DOHH2 (cell line): ENCODE measurements around the gene GREM1.

Source experiments
- H3F3A ChIP-seq: fragments of 200-600 bp; sonication (generic), shearing (Covaris generic); 2 replicates; pipeline ENCODE4 v1.6.0; 2016; ENCODE audit warnings: antibody characterized with exemption, mild to moderate bottlenecking; ENCODE audit not compliant: control insufficient read depth, insufficient read depth
- H3K27ac ChIP-seq: fragments of 200-600 bp; sonication (generic); 2 replicates; pipeline ENCODE4 v1.5.1; 2014; ENCODE audit warnings: low read depth, mild to moderate bottlenecking, low read length, moderate library complexity
- H3K27me3 ChIP-seq: fragments of 200-600 bp; sonication (generic); 2 replicates; pipeline ENCODE4 v1.6.1; 2014; ENCODE audit warnings: mild to moderate bottlenecking, low read length, mixed read lengths; ENCODE audit not compliant: control insufficient read depth
- H3K36me3 ChIP-seq: fragments of 200-600 bp; sonication (generic); 2 replicates; pipeline ENCODE4 v1.6.1; 2014; ENCODE audit warnings: mild to moderate bottlenecking, low read length, moderate library complexity, mixed read lengths; ENCODE audit not compliant: control insufficient read depth
- H3K4me1 ChIP-seq: fragments of 200-600 bp; sonication (generic); 2 replicates; pipeline ENCODE4 v1.6.1; 2014; ENCODE audit warnings: mild to moderate bottlenecking, low read length, mixed read lengths; ENCODE audit not compliant: control insufficient read depth
- H3K4me2 ChIP-seq: fragments of 200-600 bp; sonication (generic); 2 replicates; pipeline ENCODE4 v1.6.0; 2014; ENCODE audit warnings: mild to moderate bottlenecking, low read length, moderate library complexity
- H3K4me3 ChIP-seq: fragments of 200-600 bp; sonication (generic); 2 replicates; pipeline ENCODE4 v1.5.1; 2014; ENCODE audit warnings: mild to moderate bottlenecking, low read length, mixed read lengths
- H3K79me2 ChIP-seq: fragments of 200-600 bp; sonication (generic); 2 replicates; pipeline ENCODE4 v1.6.1; 2014; ENCODE audit warnings: mild to moderate bottlenecking, low read length, mixed read lengths; ENCODE audit not compliant: control insufficient read depth
- H3K9me2 ChIP-seq: fragments of 200-600 bp; sonication (generic); replicated peaks from 2 replicates; pipeline ENCODE4 v1.6.1; 2014; ENCODE audit warnings: mild to moderate bottlenecking, low read length, mixed read lengths; ENCODE audit not compliant: control insufficient read depth
- H3K9me3 ChIP-seq: fragments of 200-600 bp; sonication (generic); 2 replicates; pipeline ENCODE4 v1.6.1; 2014; ENCODE audit warnings: antibody characterized with exemption, low read length, mixed read lengths; ENCODE audit not compliant: control insufficient read depth, insufficient read depth
- H4K20me1 ChIP-seq: fragments of 200-600 bp; sonication (generic); 2 replicates; pipeline ENCODE4 v1.6.0; 2014; ENCODE audit warnings: low read depth, mild to moderate bottlenecking, antibody characterized with exemption, low read length, moderate library complexity; ENCODE audit not compliant: control insufficient read depth, insufficient read depth
- EZH2phosphoT487 ChIP-seq: fragments of 200-600 bp; sonication (generic); IDR thresholded peaks from 2 replicates; pipeline ENCODE4 v1.6.1; 2017; ENCODE audit warnings: borderline replicate concordance, mild to moderate bottlenecking, antibody characterized with exemption, low read length, moderate library complexity, mixed read lengths
- TF ChIP-seq, protein P1 (sequence below): fragments of 200-600 bp; sonication (generic); IDR thresholded peaks from one replicate; pipeline ENCODE4 v1.5.1; 2014; ENCODE audit warnings: antibody characterized with exemption, mild to moderate bottlenecking, low read depth, low read length; ENCODE audit not compliant: poor library complexity, severe bottlenecking

GREM1 gene

DNA sequence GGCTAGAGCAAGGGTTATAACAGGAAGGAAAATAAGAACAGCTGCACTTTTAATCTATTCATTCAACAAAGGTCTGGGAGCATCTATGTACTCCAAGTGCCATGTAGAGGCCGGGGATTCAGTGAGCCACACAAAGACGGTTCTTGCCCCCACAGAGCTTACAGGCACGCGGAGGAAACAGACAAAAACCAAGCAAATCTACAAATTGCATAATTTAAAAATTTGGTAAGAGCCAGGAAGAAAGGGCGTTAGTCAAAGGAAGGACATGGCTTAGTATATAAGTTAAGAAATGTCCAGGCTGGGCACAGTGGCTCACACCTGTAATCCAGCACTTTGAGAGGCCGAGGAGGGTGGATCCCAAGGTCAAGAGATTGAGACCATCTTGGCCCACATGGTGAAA, 10.4 kb upstream of the GREM1 start:
- H3K27me3 ChIP-seq: peaks cover 6% of the 10 kb centered on the region; the same call in 1 of the 2 replicates

DNA sequence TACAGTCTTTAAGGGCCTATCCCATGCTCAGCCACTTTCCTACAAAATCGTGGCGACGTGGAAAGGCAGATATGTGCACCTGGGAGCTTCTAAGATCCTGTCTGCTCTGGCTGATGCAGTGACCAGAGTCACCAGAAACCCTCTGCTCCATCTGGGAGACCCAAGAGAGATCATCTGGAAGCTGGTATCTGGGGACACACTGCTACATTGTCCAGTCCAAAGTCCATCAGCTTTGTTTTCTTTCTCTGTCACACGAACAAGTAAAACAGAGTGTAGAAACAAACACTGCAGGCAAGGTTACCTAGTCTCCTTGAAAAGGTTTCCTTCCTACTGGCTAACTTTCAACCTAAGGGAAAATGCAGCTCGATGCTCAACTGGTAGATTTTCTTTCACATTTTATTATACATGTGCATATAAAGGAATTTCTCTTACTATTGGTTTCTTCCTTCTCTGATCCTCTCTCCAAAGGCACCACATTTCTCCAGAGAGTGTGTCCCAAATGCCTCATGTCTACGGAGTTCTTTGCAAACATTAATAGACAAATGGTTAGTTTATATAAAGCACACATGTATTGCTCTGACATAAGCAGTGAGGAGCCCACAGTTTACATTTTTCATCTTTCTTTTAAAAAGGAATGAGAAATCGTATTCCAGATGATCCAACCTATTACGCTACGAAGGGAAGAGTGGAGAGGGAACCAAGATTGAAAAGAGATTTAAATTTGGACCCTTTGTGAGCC, 8.3 kb upstream of the GREM1 start:
- H3K9me3 ChIP-seq: no peaks in the 10 kb centered on the region
- TF ChIP-seq, protein P1, sequence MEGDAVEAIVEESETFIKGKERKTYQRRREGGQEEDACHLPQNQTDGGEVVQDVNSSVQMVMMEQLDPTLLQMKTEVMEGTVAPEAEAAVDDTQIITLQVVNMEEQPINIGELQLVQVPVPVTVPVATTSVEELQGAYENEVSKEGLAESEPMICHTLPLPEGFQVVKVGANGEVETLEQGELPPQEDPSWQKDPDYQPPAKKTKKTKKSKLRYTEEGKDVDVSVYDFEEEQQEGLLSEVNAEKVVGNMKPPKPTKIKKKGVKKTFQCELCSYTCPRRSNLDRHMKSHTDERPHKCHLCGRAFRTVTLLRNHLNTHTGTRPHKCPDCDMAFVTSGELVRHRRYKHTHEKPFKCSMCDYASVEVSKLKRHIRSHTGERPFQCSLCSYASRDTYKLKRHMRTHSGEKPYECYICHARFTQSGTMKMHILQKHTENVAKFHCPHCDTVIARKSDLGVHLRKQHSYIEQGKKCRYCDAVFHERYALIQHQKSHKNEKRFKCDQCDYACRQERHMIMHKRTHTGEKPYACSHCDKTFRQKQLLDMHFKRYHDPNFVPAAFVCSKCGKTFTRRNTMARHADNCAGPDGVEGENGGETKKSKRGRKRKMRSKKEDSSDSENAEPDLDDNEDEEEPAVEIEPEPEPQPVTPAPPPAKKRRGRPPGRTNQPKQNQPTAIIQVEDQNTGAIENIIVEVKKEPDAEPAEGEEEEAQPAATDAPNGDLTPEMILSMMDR: no peak
- no peak for TF ChIP-seq EZH2phosphoT487
- H3K27ac ChIP-seq: no peak overlapping the region
- H3K4me1 ChIP-seq: no peaks in the 10 kb centered on the region
- H3K36me3 ChIP-seq: no peaks in the 10 kb centered on the region
- no peak overlapping the region for H3K4me3 ChIP-seq
- no peaks in the 10 kb centered on the region for H3K79me2 ChIP-seq
- peaks cover 6% of the 10 kb centered on the region; the same call in 1 of the 2 replicates for H3K27me3 ChIP-seq
- no peaks in the 10 kb centered on the region for H4K20me1 ChIP-seq
- H3F3A ChIP-seq: no peaks in the 10 kb centered on the region
- no peak overlapping the region for H3K4me2 ChIP-seq
- no peaks in the 10 kb centered on the region for H3K9me2 ChIP-seq

More for the DNA sequence above, 10.4 kb upstream of the GREM1 start:
- TF ChIP-seq, protein P1: no peak
- no peak for TF ChIP-seq EZH2phosphoT487
- Histone ChIP-seq H3K79me2 (no peaks in the 10 kb centered on the region), H3K9me3 (no peaks in the 10 kb centered on the region), H3K27ac (no peak overlapping the region), H3K4me1 (no peaks in the 10 kb centered on the region), H3F3A (no peaks in the 10 kb centered on the region), H3K9me2 (no peaks in the 10 kb centered on the region), H3K4me3 (no peak overlapping the region), H4K20me1 (no peaks in the 10 kb centered on the region), H3K36me3 (no peaks in the 10 kb centered on the region), H3K4me2 (no peak overlapping the region)

DNA sequence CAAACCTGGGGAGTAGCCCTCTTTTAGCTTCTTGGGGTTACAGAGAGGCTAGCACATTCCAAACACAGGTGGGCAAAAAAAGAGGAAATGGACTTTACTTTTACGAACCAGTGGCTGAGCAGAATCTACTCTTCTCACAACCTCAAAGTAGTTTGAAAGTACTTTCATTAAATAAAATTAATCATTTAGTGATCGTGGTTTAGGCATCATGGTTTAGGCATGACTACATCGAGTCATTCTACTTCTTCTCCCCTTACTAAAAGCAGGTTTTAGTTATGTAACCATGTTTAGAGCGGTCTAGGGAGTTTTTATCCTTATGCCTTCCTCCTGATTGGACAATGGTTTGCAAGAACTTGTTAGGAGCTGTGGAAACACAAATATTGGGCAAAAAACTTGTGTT, 2.5 kb upstream of the GREM1 start:
- Histone ChIP-seq H3K4me2 (no peak overlapping the region), H3K4me1 (no peaks in the 10 kb centered on the region), H3K27me3 (peaks cover 16% of the 10 kb centered on the region), H3K79me2 (no peaks in the 10 kb centered on the region), H3K9me2 (no peaks in the 10 kb centered on the region), H4K20me1 (no peaks in the 10 kb centered on the region), H3K36me3 (no peaks in the 10 kb centered on the region), H3F3A (no peaks in the 10 kb centered on the region), H3K27ac (no peak overlapping the region), H3K9me3 (no peaks in the 10 kb centered on the region; the same call in 1 of the 2 replicates), H3K4me3 (no peak overlapping the region)
- TF ChIP-seq, protein P1: no peak
- TF ChIP-seq EZH2phosphoT487: no peak
